Measurements from ENCODE around the gene AKAP17A.

Gene AKAP17A

GRCh38 chrX:1598021-1598875, 6.8 kb downstream of the AKAP17A start:
- Histone ChIP-seq H3K4me3 (ENCODE audit: low read depth, low read length) (no peak overlapping the region), H3K4me1 (no peaks in the 10 kb centered on the region), H3K9me3 (no peaks in the 10 kb centered on the region), H3K27me3 (no peaks in the 10 kb centered on the region), H3K36me3 (peaks cover 20% of the 10 kb centered on the region)
- DNase-seq: no peak
- no peak for TF ChIP-seq CTCF (IDR thresholded peaks at IDR 0.05; ENCODE audit: low read depth, low read length)

GRCh38 chrX:1598876-1599790, 7.7 kb downstream of the AKAP17A start:
- Histone ChIP-seq H3K27me3 (no peaks in the 10 kb centered on the region), H3K9me3 (no peaks in the 10 kb centered on the region), H3K36me3 (peaks cover 12% of the 10 kb centered on the region; the same call in 1 of the 2 replicates), H3K4me3 (ENCODE audit: low read depth, low read length) (no peak overlapping the region), H3K4me1 (no peaks in the 10 kb centered on the region)
- TF ChIP-seq CTCF (IDR thresholded peaks at IDR 0.05; ENCODE audit: low read depth, low read length): no peak
- no peak for DNase-seq

DNA sequence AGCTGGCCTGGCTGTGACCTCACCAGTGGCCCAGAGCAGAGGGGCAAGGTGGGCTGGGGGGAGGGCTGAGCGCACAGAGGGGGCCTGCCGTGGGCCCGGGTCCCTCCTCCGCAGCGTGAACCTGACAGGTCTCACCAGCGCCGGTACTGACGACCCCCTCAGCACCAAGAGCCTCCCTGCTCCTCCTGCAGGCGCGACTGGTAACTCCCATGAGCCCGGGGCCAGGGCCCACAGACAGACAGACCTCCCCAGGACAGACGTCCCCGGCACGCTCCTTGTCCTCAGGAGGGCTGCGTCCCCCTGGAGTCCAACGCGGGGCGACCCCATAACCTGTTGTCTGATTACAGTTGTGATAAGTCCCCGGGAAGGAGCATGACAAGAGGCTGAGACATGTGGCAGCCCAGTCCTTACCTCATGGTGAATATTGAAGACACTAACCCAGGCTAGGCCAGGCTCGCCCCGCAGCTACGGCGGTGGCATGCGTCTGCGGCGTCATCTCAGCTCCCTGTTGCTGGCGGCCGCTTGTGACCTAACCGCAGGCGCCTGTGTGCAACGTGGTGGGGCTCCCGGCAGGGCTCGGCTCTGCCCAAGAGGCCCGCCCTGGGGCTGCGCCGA, 8.5 kb downstream of the AKAP17A start:
- H3K4me3 ChIP-seq (ENCODE audit: low read depth, low read length): no peak overlapping the region
- H3K4me1 ChIP-seq: no peaks in the 10 kb centered on the region
- no peaks in the 10 kb centered on the region for H3K27me3 ChIP-seq
- H3K9me3 ChIP-seq: no peaks in the 10 kb centered on the region
- DNase-seq: no peak
- peaks cover 11% of the 10 kb centered on the region; the same call in 1 of the 2 replicates for H3K36me3 ChIP-seq
- TF ChIP-seq CTCF (IDR thresholded peaks at IDR 0.05; ENCODE audit: low read depth, low read length): no peak

GRCh38 chrX:1600406-1601050, 9.1 kb downstream of the AKAP17A start:
- no peak for TF ChIP-seq CTCF (IDR thresholded peaks at IDR 0.05; ENCODE audit: low read depth, low read length)
- H3K27me3 ChIP-seq: no peaks in the 10 kb centered on the region
- H3K36me3 ChIP-seq: peaks cover 11% of the 10 kb centered on the region; the same call in 1 of the 2 replicates
- DNase-seq: no peak
- no peaks in the 10 kb centered on the region for H3K9me3 ChIP-seq
- no peaks in the 10 kb centered on the region for H3K4me1 ChIP-seq
- H3K4me3 ChIP-seq (ENCODE audit: low read depth, low read length): no peak overlapping the region

GRCh38 chrX:1601051-1601767, 9.8 kb downstream of the AKAP17A start:
- no peak for DNase-seq
- no peak overlapping the region for H3K4me3 ChIP-seq (ENCODE audit: low read depth, low read length)
- no peaks in the 10 kb centered on the region for H3K9me3 ChIP-seq
- peaks cover 11% of the 10 kb centered on the region; the same call in 1 of the 2 replicates for H3K36me3 ChIP-seq
- H3K27me3 ChIP-seq: no peaks in the 10 kb centered on the region
- no peaks in the 10 kb centered on the region for H3K4me1 ChIP-seq
- TF ChIP-seq CTCF (IDR thresholded peaks at IDR 0.05; ENCODE audit: low read depth, low read length): no peak

All from BE2C (cell line).